ENCODE measurements around the gene FAM193B. TPM values are rescaled to one million over a fixed set of nuclear protein-coding genes. Genes with fewer than 3 reads are reported as not detected.
A peak's percentile ranks its signal among the peaks of the same experiment; 100 is the strongest.

The FAM193B gene
- total and polyA plus RNA-seq, 9 of the 15 experiments (the other 6 are each of a cell fraction or from before 2014, with no cell fraction given): 4.4 to 76.4 (median 37.3) TPM

GRCh38 chr5:177529247-177530203 lies 24.8 kb downstream of the FAM193B start (continued):
- TF ChIP-seq ZBTB12 (CRISPR knock-in tag; IDR thresholded peaks at IDR 0.05) (no peak), ZSCAN32 (CRISPR knock-in tag; IDR thresholded peaks at IDR 0.05) (no peak), ELF4 (CRISPR knock-in tag; IDR thresholded peaks at IDR 0.05) (no peak), MCM7 (IDR thresholded peaks at IDR 0.05) (no peak), MCM5 (IDR thresholded peaks at IDR 0.05; ENCODE audit: low read depth) (no peak), IRF2 (CRISPR knock-in tag; IDR thresholded peaks at IDR 0.05) (no peak), CREM (IDR thresholded peaks at IDR 0.05; ENCODE audit: low read depth) (peak; percentile 64), ARHGAP35 (IDR thresholded peaks at IDR 0.05; ENCODE audit: partially characterized antibody) (no peak), MITF (IDR thresholded peaks at IDR 0.05) (peak; percentile 30; the same call in 1 of the 2 replicates), VEZF1 (CRISPR knock-in tag; IDR thresholded peaks at IDR 0.05) (peak; percentile 27; the same call in 1 of the 2 replicates), RBM14 (IDR thresholded peaks at IDR 0.05; ENCODE audit: borderline replicate concordance, insufficient read depth, low read depth, low read length) (no peak), CGGBP1 (CRISPR knock-in tag; IDR thresholded peaks at IDR 0.05) (no peak), ZNF785 (CRISPR knock-in tag; IDR thresholded peaks at IDR 0.05) (no peak), PRMT5 (CRISPR knock-in tag; IDR thresholded peaks at IDR 0.05) (no peak), CEBPB (tag; IDR thresholded peaks at IDR 0.05) (no peak), TFAP4 (CRISPR knock-in tag; IDR thresholded peaks at IDR 0.05; ENCODE audit: borderline replicate concordance) (peak; percentile 83), ZNF121 (CRISPR knock-in tag; conservative IDR thresholded peaks at IDR 0.05) (no peak), RAD21 (CRISPR knock-in tag; conservative IDR thresholded peaks at IDR 0.05 in 1 of 2, IDR thresholded peaks at IDR 0.05 in 1 of 2) (no peak)
- TF ChIP-seq, protein P1, sequence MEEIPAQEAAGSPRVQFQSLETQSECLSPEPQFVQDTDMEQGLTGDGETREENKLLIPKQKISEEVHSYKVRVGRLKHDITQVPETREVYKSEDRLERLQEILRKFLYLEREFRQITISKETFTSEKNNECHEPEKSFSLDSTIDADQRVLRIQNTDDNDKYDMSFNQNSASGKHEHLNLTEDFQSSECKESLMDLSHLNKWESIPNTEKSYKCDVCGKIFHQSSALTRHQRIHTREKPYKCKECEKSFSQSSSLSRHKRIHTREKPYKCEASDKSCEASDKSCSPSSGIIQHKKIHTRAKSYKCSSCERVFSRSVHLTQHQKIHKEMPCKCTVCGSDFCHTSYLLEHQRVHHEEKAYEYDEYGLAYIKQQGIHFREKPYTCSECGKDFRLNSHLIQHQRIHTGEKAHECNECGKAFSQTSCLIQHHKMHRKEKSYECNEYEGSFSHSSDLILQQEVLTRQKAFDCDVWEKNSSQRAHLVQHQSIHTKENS (CRISPR knock-in tag; IDR thresholded peaks at IDR 0.05): no peak
- TF ChIP-seq, protein P2, sequence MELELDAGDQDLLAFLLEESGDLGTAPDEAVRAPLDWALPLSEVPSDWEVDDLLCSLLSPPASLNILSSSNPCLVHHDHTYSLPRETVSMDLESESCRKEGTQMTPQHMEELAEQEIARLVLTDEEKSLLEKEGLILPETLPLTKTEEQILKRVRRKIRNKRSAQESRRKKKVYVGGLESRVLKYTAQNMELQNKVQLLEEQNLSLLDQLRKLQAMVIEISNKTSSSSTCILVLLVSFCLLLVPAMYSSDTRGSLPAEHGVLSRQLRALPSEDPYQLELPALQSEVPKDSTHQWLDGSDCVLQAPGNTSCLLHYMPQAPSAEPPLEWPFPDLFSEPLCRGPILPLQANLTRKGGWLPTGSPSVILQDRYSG (tag; conservative IDR thresholded peaks at IDR 0.05; ENCODE audit: low read depth): no peak

Measured in K562 (cell line).